Measurements from ENCODE around the gene C6orf47. TPM values are rescaled to one million over a fixed set of nuclear protein-coding genes. Genes with fewer than 3 reads are reported as not detected.
A peak's percentile ranks its signal among the peaks of the same experiment; 100 is the strongest.

The C6orf47 gene
- total and polyA plus RNA-seq, 2 of the 13 experiments (the other 11 are each of a cell fraction or from before 2014, with no cell fraction given): 1.7 to 18.1 TPM

DNA sequence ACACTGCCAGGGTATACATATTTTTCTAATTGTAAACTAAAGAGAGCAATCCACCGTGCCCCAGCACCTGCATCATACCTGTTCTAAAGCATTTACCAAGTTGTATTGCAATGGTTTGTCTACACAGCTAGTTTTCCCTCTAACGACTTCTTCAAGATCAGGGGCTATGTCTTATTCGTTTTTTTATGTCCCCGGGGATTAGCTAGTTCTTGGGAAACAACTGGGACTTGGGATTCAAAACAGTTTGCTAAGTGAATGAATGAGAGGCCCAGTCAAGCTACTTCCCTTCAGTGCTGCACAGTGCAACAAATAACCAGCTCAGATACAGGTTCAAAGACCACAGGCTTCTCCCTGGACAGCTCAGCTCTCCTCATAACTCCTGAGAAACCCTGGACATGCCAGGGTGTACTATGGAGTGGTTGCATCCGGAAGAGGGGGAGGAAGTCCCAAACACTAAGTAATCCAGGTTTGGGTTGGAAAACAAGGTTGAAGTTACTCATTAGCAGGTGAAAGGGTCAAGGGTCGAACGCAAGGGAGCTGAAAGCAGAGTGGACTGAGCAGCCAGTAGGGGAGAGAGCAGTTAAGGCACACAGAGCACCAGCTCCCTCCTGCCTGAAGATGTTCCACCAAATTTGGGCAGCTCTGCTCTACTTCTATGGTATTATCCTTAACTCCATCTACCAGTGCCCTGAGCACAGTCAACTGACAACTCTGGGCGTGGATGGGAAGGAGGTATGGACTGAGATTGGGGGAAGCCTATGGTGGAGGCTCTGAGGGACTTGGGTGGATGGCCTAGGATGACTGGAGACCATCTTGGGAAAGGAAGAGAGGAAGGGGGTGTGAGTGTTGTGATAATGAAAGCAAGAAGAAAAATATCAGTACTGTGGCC is 5.0 kb downstream of the C6orf47 start, which contains the start of gene APOM (continued):
- TF ChIP-seq HDAC6 (IDR thresholded peaks at IDR 0.05; ENCODE audit: low read depth, low read length) (no peak), ISX (CRISPR knock-in tag; conservative IDR thresholded peaks at IDR 0.05) (peak; percentile 63; the same call in 1 of the 2 replicates), CHD4 (IDR thresholded peaks at IDR 0.05; ENCODE audit: borderline replicate concordance, low read length) (peak; percentile 80; the same call in 1 of the 2 replicates), SKI (IDR thresholded peaks at IDR 0.05; ENCODE audit: partially characterized antibody) (peak; percentile 10), NCOA2 (CRISPR knock-in tag; IDR thresholded peaks at IDR 0.05) (peak; percentile 93), SP5 (CRISPR knock-in tag; IDR thresholded peaks at IDR 0.05; ENCODE audit: borderline replicate concordance, low read depth) (peak; percentile 61), ZNF253 (CRISPR knock-in tag; IDR thresholded peaks at IDR 0.05; ENCODE audit: borderline replicate concordance) (no peak), KDM5A (IDR thresholded peaks at IDR 0.05; ENCODE audit: borderline replicate concordance, low read length) (peak; percentile 71; the same call in 1 of the 2 replicates), ZIK1 (CRISPR knock-in tag; IDR thresholded peaks at IDR 0.05; ENCODE audit: borderline replicate concordance, low read depth) (peak; percentile 94; the same call in 1 of the 2 replicates), SP2 (CRISPR knock-in tag; IDR thresholded peaks at IDR 0.05) (peak; percentile 39; the same call in 1 of the 2 replicates), TBX3 (IDR thresholded peaks at IDR 0.05; ENCODE audit: borderline replicate concordance) (0 out of 2 replicates have a peak, but pooled peaks have one; percentile 36), ZNF83 (CRISPR knock-in tag; IDR thresholded peaks at IDR 0.05; ENCODE audit: borderline replicate concordance) (peak; percentile 78; the same call in 1 of the 2 replicates), TRIM24 (CRISPR knock-in tag; IDR thresholded peaks at IDR 0.05) (peak; percentile 34; the same call in 1 of the 2 replicates), YY1 (IDR thresholded peaks at IDR 0.05; ENCODE audit: insufficient read depth, insufficient replicate concordance, low read depth, low read length) (no peak), ZNF589 (CRISPR knock-in tag; conservative IDR thresholded peaks at IDR 0.05) (peak; percentile 67), NAIF1 (CRISPR knock-in tag; IDR thresholded peaks at IDR 0.05; ENCODE audit: borderline replicate concordance) (peak; percentile 90; the same call in 1 of the 2 replicates), IRF2 (CRISPR knock-in tag; IDR thresholded peaks at IDR 0.05) (peak; percentile 93)
- TF ChIP-seq, protein P1, sequence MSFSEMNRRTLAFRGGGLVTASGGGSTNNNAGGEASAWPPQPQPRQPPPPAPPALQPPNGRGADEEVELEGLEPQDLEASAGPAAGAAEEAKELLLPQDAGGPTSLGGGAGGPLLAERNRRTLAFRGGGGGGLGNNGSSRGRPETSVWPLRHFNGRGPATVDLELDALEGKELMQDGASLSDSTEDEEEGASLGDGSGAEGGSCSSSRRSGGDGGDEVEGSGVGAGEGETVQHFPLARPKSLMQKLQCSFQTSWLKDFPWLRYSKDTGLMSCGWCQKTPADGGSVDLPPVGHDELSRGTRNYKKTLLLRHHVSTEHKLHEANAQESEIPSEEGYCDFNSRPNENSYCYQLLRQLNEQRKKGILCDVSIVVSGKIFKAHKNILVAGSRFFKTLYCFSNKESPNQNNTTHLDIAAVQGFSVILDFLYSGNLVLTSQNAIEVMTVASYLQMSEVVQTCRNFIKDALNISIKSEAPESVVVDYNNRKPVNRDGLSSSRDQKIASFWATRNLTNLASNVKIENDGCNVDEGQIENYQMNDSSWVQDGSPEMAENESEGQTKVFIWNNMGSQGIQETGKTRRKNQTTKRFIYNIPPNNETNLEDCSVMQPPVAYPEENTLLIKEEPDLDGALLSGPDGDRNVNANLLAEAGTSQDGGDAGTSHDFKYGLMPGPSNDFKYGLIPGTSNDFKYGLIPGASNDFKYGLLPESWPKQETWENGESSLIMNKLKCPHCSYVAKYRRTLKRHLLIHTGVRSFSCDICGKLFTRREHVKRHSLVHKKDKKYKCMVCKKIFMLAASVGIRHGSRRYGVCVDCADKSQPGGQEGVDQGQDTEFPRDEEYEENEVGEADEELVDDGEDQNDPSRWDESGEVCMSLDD (CRISPR knock-in tag; IDR thresholded peaks at IDR 0.05; ENCODE audit: borderline replicate concordance): peak; percentile 66; the same call in 1 of the 2 replicates
- TF ChIP-seq, protein P2, sequence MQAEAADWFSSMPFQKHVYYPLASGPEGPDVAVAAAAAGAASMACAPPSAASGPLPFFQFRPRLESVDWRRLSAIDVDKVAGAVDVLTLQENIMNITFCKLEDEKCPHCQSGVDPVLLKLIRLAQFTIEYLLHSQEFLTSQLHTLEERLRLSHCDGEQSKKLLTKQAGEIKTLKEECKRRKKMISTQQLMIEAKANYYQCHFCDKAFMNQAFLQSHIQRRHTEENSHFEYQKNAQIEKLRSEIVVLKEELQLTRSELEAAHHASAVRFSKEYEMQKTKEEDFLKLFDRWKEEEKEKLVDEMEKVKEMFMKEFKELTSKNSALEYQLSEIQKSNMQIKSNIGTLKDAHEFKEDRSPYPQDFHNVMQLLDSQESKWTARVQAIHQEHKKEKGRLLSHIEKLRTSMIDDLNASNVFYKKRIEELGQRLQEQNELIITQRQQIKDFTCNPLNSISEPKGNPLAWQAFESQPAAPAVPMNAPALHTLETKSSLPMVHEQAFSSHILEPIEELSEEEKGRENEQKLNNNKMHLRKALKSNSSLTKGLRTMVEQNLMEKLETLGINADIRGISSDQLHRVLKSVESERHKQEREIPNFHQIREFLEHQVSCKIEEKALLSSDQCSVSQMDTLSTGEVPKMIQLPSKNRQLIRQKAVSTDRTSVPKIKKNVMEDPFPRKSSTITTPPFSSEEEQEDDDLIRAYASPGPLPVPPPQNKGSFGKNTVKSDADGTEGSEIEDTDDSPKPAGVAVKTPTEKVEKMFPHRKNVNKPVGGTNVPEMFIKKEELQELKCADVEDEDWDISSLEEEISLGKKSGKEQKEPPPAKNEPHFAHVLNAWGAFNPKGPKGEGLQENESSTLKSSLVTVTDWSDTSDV (CRISPR knock-in tag; IDR thresholded peaks at IDR 0.05): no peak
- TF ChIP-seq, protein P3, sequence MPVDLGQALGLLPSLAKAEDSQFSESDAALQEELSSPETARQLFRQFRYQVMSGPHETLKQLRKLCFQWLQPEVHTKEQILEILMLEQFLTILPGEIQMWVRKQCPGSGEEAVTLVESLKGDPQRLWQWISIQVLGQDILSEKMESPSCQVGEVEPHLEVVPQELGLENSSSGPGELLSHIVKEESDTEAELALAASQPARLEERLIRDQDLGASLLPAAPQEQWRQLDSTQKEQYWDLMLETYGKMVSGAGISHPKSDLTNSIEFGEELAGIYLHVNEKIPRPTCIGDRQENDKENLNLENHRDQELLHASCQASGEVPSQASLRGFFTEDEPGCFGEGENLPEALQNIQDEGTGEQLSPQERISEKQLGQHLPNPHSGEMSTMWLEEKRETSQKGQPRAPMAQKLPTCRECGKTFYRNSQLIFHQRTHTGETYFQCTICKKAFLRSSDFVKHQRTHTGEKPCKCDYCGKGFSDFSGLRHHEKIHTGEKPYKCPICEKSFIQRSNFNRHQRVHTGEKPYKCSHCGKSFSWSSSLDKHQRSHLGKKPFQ (CRISPR knock-in tag; IDR thresholded peaks at IDR 0.05; ENCODE audit: insufficient replicate concordance): peak; percentile 81
- TF ChIP-seq, protein P4, sequence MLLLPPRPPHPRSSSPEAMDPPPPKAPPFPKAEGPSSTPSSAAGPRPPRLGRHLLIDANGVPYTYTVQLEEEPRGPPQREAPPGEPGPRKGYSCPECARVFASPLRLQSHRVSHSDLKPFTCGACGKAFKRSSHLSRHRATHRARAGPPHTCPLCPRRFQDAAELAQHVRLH (CRISPR knock-in tag; IDR thresholded peaks at IDR 0.05; ENCODE audit: borderline replicate concordance, low read depth): peak; percentile 88; the same call in 1 of the 2 replicates

Data from HepG2 (cell line).